ENCODE data around the gene FAT3.

DNA sequence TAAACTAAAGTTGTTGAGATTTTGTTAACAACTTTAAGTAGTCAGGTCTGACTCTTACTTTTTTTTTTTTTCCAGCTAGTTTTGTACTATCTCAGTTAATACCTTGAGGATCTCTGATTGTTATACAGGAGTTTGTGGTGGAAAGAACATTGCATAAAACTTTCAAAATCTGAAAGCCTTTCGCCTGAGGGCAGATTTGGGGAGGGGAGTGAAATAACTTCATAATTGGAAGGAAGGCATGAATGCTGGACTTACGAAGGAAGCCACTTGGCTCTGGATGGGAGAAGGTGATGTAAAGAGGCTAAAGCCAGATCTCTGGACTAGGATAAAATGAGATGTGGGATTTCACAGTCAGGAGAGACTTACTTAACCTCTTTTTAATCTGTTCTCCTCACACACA is 18.2 kb upstream of the FAT3 start:
- TF ChIP-seq, protein P1, sequence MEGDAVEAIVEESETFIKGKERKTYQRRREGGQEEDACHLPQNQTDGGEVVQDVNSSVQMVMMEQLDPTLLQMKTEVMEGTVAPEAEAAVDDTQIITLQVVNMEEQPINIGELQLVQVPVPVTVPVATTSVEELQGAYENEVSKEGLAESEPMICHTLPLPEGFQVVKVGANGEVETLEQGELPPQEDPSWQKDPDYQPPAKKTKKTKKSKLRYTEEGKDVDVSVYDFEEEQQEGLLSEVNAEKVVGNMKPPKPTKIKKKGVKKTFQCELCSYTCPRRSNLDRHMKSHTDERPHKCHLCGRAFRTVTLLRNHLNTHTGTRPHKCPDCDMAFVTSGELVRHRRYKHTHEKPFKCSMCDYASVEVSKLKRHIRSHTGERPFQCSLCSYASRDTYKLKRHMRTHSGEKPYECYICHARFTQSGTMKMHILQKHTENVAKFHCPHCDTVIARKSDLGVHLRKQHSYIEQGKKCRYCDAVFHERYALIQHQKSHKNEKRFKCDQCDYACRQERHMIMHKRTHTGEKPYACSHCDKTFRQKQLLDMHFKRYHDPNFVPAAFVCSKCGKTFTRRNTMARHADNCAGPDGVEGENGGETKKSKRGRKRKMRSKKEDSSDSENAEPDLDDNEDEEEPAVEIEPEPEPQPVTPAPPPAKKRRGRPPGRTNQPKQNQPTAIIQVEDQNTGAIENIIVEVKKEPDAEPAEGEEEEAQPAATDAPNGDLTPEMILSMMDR (IDR thresholded peaks at IDR 0.05), result no peak
- TF ChIP-seq POLR2A (IDR thresholded peaks at IDR 0.05), result no peak

Measured in esophagus squamous epithelium (tissue), 4 donors.